GM19351 (cell line): ENCODE measurements around the gene APP.

Experiments used
- ATAC-seq: cut with Tn5 transposase; IDR thresholded peaks from one replicate; pipeline ENCODE4 v1.9.1; 2021; ENCODE audit warnings: mild to moderate bottlenecking, moderate library complexity; ENCODE audit not compliant: unreplicated experiment

The APP gene

DNA sequence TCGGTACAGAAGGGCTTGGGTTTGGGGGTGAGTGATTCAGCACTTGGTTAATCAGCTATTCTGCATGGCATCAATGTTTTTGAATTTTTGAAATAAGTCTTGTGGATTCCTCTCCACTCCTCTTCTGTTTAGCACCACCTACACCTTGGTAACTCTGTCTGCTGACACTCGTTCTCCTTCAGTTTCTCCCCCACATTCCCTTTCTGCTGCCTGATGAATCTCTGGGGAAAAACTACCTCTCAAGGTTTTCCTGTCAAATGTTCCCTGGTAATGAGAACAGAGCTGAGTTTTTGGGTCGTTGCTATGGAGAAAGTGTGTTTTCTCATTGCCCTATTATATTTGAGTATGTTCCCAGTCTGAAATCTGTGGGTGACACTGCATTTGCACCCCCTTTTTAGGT is 327.6 kb downstream of the APP start:
- no peak for ATAC-seq

DNA sequence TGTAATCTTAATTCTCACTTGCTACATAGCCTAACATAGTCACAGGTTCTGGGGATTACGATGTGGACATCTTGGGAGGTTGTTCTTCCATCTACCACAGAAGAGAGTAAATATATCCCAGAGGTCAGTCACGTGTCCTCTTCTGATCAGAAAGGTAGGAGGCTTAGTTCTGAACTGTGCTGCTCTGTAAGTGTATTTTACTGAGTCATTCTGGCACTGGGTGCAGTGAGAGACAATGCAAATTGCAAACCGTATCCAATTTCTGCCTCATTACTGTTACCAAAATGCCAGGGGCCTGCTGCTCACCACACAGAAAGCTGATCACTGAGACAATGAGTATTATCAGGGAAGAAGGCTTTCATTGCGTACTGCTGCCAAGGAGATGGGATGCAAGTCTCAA is 331.8 kb downstream of the APP start:
- ATAC-seq, result no peak

DNA sequence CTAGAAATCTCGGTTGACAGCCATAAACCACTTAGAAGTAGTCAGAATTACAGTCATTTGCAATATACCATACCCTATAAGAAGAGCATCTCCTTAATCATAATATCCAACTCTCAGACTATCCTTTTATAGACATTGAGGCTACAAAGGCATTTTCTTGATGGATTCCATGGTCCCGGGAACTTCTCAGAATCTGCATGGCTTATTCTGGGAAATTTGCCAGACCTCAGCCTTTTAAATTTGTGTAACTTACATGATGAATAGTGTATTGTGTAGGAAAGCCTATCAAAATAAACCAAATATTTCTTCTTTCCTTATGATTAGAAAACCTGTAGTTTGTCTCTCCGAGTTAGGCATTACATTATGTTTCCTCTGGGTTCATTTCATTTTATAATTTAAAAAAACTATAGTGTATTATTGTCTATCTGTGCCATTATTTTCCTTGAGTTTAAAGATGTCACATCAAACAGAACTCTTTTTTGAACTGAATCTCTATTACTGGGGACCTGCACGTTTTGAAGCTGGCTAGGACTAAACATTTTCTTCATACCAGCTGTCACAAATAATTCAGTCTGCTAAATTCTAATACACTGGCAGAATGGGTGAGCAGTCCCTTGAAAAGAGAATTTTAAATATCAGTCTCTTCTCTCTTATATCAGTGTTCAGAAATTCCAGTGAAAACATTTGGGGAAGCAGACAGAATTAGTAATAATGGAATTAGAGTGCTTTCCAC is 332.9 kb downstream of the APP start:
- no peak for ATAC-seq

DNA sequence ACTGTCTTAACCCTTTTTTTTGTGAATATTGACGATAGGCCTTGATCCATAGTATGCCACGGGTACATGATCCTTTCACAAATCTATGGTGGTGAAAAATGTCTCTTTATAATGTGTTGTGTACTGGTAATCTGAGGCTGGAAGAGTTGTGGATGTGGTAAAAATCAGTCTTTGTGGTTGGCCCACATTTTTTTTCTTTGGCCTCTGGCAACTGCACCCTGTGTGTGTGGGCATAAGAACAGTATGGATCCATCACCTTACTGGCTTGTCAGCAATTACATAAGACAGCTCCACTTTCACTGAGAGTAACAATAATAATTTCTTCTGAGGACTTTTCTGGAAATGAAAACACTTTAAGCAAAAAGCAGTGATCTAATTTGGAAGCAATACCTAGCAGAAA is 334.2 kb downstream of the APP start:
- ATAC-seq, result no peak

- no peak for ATAC-seq
These were observed 336.2 kb downstream of the APP start for GRCh38 chr21:25834381-25834780.

DNA sequence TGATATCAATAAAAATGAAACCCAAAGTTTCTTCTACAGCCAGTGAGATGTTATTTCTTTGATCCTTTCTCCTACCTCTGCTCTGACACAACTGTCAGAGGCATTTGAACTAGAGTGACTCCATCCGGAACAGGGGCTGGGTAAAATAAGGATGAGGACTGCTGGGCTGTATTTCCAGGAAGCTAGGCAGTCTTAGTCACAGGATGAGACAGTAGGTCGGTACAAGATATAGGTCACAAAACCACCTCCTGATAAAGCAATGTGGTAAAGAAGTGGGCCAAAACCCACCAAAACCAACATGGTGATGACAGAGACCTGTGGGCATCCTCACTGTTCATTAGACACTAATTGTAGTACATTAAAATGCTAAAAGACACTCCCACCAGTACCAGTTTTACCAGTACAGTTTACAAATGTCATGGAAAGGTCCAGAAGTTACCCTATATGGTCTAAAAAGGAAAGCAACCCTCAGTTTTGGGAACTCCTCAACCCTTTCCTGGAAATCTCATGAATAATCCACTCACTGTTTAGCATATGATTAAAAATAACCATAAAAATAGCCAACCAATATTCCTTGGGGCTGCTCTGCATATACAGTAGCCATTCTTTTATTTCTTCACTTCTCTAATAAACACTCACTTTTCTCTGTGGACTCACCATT is 339.1 kb downstream of the APP start:
- ATAC-seq, result no peak
